Heart left ventricle (tissue), 13 donors: ENCODE results near the gene FYCO1.

Experiments used
- CTCF ChIP-seq, 12 donors: fragments of 200-600 bp; sonication (generic) in 4 of 12; IDR thresholded peaks; one replicate each; pipeline versions ENCODE4 v1.5.0 to v1.8.0; 2018 to 2022; ENCODE audit warnings: antibody characterized with exemption in 12 of 12, mild to moderate bottlenecking in 5 of 12
- POLR2A ChIP-seq, 2 donors: fragments of 450-650 bp; IDR thresholded peaks; one replicate each; pipeline ENCODE4 v1.6.1; 2017; ENCODE audit warnings: antibody characterized with exemption in 2 of 2, mild to moderate bottlenecking in 2 of 2, moderate library complexity in 2 of 2
- donor health status: ischemic (EF 13 %, LVEDD 7.1; RV severe dilation, severe dysfunction).
- donor health status: DM: no; HTN: yes; CAD: no.
- donor health status: DM: no; HTN: no; CAD: no.
- donor health status: ischemic (EF 25% LVEDD 6.9; RV normal size, moderate dysfunction).
- donor health status: ischemic (EF 25% LVEDD 5.7; RV mildly dilated, moderate dysfunction).
- donor health status: ischemic (EF 35%, LVEDD 5.7; RV mildly dilated, moderate dysfunction).
- donor health status: nonischemic (EF 11% LVEDD 7.7; RV severe dilation, severe dysfunction).
- donor health status: DM: yes; HTN: yes; CAD: no.
- donor health status: PGD.
- donor health status: ischemic (EF 29% LVEDD 5.4; RV normal size, mild dysfunction).
- donor health status: nonischemic (EF 23%, LVEDD 6.1; RV moderate dilation, normal function).

DNA sequence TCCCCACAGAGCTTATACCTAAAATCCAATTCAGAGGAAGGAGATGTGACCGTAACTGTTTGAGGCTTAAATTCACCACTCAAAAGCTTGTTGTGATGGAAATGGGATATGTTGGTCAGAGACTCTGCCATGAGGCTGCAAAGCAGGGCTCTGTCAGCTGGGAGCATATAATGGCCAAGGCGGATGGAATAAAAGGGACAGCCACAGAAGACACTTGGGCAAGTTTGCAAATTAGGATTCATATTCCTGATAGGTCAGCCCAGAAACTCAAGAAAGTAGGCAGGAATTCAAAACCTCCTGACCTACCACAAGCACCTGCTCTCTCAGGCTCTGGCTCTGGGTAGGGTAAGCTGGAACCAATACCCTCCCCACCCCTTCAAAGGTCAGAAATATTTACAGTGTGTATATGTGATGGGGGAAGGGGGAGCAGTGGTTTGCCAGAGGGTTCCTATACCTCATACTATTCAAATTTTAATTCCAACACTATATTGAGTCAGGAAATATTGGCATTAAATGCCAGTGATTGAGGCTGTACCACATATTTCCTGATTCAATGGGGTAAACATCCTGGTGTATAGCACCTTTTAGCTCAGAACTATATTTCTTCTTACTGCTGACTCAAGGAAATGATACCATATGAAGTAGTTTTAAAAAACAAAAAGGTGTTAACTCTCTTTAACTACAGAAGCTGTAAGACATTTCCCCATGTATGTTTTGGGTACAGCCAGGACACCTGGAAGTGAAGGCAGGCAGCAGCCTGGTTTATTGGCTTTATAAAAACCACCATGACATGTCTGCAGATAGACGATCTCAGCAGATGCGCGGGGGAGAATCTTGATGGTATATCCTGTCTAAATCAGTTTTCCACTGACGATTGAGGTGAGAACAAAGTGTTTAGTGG, 19.2 kb downstream of the FYCO1 start:
- TF ChIP-seq CTCF (IDR thresholded peaks at IDR 0.05) (no peak), POLR2A (IDR thresholded peaks at IDR 0.05) (no peak)
